GM18517 (cell line): ENCODE data around the gene SF3B6.

Experiments used
- ATAC-seq: cut with Tn5 transposase; IDR thresholded peaks from one replicate; pipeline ENCODE4 v1.9.1; 2021; ENCODE audit warnings: mild to moderate bottlenecking, moderate library complexity; ENCODE audit not compliant: unreplicated experiment

SF3B6 gene

GRCh38 chr2:24021122-24021998 lies 54.8 kb downstream of the SF3B6 start:
- ATAC-seq = no peak

- ATAC-seq = no peak
These were observed 55.9 kb downstream of the SF3B6 start for GRCh38 chr2:24020244-24020643.

GRCh38 chr2:24019729-24020128 lies 56.4 kb downstream of the SF3B6 start:
- no peak for ATAC-seq

- no peak for ATAC-seq
These were observed 57.9 kb downstream of the SF3B6 start for GRCh38 chr2:24018241-24018640.

GRCh38 chr2:24017711-24018110 lies 58.4 kb downstream of the SF3B6 start:
- no peak for ATAC-seq
